HG02588 (cell line): Measurements from ENCODE around the gene INHBE.
"Not testable (repeated sequence)": the region's sequence is repeated elsewhere in the genome, so short reads cannot be mapped to it uniquely, and the experiment has no call there.

Experiments
- ATAC-seq: cut with Tn5 transposase; IDR thresholded peaks from one replicate; pipeline ENCODE4 v1.9.1; 2021; ENCODE audit warnings: mild to moderate bottlenecking, moderate library complexity; ENCODE audit not compliant: unreplicated experiment

The INHBE gene, protein sequence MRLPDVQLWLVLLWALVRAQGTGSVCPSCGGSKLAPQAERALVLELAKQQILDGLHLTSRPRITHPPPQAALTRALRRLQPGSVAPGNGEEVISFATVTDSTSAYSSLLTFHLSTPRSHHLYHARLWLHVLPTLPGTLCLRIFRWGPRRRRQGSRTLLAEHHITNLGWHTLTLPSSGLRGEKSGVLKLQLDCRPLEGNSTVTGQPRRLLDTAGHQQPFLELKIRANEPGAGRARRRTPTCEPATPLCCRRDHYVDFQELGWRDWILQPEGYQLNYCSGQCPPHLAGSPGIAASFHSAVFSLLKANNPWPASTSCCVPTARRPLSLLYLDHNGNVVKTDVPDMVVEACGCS

DNA sequence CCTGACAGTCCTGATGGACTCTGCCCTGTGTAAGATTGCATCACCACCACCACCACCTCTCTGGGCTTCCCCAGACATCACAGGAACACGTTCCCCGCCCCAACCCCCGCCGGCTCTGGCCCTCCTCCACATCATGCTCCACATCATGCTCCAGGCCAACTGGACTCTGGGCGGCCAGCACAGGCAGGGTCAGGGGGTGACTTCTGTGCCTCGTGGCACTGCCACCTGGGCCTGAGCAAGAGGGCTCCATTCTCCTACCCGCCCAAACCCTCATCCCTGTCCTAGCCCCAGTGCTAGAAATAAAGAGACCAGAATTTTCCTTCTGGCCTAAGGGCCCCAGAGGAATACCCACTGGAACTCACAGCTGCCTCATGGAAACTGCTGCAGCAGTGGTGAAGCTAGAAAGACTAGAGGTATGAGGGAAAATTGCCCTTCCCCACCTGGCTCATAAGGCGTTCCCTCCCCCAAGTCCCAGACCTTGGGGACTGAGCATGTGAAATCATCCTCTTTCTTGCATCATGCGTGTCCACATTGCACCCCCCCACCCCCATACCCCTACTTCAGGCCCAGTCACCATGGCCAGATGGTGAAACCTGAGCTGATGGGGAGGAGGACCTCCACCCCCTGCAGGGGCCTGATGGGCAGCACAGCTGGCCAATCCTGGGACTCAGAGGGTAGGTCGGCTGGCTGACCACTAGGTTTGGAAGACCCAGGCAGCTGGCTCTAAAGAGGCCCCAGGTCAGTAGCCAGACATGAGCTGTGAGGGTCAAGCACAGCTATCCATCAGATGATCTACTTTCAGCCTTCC is at the start of gene INHBE:
INHBE (plus strand) TSS at position 742 of the 808 bp plus-strand sequence. CDS start 230 bp downstream, outside the sequence.
- ATAC-seq, result no peak

DNA sequence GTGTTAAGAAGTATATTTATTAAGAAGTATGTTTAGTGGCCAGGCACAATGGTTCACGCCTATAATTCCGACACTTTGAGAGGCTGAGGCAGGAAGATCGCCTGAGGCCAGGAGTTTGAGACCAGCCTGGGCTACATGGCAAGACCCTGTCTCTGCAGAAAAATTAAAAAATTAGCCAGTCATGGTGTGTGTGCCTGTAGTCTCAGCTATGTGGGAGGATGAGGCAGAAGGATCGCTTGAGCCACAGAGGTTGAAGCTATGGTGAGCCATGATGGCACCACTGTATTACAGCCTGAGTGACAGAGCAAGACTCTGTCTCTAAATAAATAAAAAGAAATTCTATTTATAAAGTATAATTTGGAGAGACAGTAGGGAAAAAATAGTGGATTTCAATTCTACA is 44.6 kb upstream of the INHBE start:
- ATAC-seq, result no peak

DNA sequence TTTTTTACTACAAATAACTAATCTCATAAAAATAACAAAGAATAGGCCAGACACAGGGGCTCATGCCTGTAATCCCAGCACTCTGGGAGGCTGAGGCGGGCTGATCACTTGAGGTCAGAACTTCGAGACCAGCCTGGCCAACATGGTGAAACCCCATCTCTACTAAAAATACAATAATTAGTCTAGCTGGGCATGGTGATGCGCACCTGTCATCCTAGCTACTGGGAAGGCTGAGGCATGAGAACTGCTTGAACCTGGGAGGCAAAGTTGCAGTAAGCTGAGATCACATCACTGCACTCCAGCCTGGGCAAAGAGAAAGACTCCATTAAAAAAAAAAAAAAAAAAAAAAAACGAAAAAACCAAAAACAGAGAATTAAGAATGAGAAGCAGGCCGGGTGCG is 40.9 kb upstream of the INHBE start:
- ATAC-seq, result not testable (repeated sequence)

- no peak for ATAC-seq
These were observed 40.0 kb upstream of the INHBE start for GRCh38 chr12:57415088-57415487.

DNA sequence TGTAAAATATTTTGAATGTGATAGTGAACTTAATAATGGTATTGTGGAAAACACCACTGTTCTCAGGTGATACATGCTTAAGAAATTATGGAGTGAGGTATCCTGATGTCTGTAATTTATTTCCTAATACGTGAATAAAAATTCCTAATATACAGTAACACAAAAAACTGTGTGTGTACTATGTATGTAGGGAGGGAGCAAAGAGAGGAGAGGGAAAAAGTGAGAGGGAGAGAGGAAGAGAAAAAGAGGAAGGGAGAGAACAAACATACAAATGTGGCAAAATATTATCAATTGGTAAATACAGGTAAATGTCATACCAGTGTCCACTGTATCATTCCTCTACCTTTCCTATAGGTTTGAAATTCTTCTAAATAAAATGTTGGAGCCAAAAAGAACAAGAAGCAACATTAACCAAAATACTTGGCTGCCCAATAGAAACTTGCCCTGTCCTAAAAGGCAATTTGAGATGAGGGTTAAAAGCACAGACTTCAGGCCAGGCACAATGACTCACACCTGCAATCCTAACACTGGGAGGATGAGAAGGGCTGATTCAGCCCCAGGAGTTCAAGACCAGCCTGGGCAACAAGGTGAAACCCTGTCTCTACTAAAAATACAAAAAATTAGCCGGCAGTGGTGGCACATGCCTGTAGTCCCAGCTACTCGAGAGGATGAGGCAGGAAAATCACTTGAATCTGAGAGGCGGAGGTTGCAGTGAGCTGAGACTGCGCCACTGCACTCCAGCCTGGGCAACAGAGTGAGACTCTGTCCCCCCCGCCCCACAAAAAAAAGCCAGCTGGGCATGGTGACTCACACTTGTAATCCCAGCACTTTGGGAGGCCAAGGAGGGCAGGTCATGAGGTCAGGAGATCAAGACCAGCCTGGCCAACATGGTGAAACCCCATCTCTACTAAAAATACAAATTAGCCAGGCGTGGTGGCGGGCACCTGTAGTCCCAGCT is 38.8 kb upstream of the INHBE start:
- no peak for ATAC-seq

GRCh38 chr12:57418255-57418654 is 36.9 kb upstream of the INHBE start:
- no peak for ATAC-seq

DNA sequence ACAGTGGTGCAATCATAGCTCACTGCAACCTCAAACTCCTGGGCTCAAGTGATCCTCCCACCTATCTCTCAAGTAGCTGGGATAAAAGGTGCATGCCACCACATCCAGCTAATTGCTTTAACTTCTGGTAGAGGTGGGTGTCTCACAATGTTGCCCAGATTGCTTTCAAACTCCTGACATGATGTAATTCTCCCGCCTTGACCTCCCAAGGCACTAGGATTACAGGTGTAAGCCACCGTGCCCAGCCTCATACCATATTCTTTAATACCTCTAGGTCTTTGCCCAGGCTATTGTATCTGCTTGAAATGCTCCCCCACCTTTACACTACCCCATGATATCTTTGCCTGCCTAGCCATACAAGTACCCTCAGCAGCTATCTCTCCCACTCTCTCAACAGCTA is 35.6 kb upstream of the INHBE start:
- no peak for ATAC-seq

GRCh38 chr12:57420482-57420881 is 34.6 kb upstream of the INHBE start:
- ATAC-seq, result no peak

DNA sequence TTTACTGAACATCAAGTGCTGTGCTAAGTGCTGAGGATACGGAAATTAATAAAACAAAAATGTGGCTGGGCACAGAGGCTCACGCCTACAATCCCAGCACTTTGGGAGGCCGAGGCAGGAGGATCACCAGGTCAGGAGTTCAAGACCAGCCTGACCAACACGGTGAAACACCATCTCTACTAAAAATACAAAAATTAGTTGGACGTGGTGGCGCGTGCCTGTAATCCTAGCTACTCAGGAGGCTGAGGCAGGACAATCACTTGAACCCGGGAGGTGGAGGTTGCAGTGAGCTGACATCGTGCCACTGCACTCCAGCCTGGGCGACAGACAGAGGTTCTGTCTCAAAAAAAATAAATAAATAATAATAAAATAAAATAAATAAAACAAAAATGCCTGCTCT is 28.2 kb upstream of the INHBE start:
- ATAC-seq, result not testable (repeated sequence)

DNA sequence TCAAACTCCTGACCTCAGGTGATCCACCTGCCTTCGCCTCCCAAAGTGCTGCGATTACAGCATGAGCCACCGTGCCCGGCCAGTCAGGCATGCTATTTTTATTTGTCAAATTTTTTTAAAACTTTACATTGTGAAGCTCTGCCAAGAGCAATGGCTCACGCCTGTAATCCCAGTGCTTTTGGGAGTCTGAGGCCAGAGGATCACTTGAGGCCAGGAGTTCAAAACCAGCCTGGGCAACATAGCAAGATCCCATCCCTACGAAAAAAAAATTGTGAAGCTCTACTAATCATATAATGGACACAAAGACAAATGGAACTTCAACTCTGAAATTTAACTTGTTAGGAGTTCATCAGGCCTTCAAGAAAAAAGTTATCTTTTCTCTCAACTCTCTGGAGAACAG is 26.1 kb upstream of the INHBE start:
- ATAC-seq, result no peak

GRCh38 chr12:57429473-57430111 is 25.5 kb upstream of the INHBE start:
- no peak for ATAC-seq

GRCh38 chr12:57430112-57430930 is 24.8 kb upstream of the INHBE start:
- peak; percentile 56 for ATAC-seq

DNA sequence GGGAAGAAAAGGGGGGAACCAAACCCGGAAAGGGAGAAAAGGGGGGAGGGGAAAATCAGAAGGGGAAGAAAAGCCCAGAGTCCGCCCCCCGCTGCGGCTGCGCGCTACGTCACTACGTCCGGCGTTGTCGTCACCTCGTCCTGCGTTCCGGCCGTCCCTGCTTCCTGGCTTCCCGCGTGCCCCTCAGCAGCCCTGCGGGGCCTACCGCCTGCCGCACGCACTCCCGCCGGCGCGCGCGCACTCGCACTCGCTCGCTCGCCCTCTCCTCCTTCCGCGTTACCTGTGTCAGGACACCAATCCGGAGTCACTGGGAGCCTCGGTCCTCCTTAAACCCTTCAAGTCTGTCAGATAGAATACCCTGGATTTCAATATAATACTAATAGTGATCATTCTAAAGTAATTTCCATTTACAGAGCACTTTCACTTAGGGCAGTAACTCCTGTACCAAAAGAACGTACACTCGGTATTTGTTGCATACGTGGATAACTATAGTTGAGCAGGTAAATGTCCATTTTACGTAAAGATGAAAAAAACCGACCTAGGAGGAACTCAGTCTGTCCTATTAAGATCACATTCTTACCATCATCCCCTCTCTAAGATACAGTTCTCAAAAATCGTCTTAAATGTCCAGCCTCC is 24.1 kb upstream of the INHBE start, which contains the start of gene R3HDM2:
R3HDM2 (minus strand) TSS at position 113 of the 636 bp plus-strand sequence. CDS start 120,615 bp downstream, outside the sequence.
- peak; percentile 90 for ATAC-seq

GRCh38 chr12:57431654-57432188 is 23.4 kb upstream of the INHBE start:
- no peak for ATAC-seq

- no peak for ATAC-seq
These were observed 21.7 kb upstream of the INHBE start for GRCh38 chr12:57433370-57433769.

DNA sequence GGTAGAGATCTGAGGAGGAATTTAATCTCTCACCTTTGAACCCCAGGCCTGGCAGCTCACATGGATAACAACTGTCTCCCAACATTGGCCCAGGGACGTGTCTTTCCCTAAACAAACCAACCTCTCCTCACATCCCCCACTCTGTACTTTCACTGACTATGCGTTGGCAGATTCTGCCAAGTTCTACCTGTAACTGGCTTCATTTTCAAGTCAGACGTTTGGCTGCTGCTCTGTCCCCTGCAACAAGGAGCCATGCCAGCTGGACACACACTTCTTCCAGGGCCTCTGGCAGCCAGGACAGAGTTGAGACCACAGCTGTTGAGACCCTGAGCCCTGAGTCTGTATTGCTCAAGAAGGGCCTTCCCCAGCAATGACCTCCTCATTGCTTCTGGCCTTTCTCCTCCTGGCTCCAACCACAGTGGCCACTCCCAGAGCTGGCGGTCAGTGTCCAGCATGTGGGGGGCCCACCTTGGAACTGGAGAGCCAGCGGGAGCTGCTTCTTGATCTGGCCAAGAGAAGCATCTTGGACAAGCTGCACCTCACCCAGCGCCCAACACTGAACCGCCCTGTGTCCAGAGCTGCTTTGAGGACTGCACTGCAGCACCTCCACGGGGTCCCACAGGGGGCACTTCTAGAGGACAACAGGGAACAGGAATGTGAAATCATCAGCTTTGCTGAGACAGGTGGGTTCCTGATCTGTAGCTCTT is 20.4 kb upstream of the INHBE start, which contains the start of gene INHBC:
INHBC (plus strand) TSS at position 268 of the 707 bp plus-strand sequence; CDS start at position 371, 103 bp downstream.
- no peak for ATAC-seq

GRCh38 chr12:57435293-57435692 is 19.8 kb upstream of the INHBE start:
- ATAC-seq, result no peak

DNA sequence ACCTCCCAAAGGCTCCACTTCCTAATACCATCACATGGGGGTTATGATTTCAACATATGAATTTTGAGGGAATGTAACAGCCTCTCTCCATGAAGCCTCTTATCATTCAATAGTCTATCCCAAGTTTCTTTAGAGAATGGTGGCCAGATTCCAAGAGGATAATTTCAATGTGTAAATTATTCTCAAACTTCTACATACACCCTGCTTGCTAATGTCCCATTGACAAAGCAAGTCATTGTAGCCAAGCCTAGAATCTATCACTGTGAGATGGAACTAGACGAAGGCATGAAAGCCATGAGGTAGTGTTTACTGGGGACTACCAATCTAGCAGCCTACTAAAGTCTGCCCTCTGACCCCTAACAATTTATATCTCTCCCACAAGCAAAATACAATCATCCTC is 16.7 kb upstream of the INHBE start:
- no peak for ATAC-seq
